CD4-positive, alpha-beta T cell (primary cell): ENCODE results near the gene GRM4. TPM values are rescaled to one million over a fixed set of nuclear protein-coding genes. Genes with fewer than 3 reads are reported as not detected.

Experiments used
- ATAC-seq: fragments of 200-7000 bp; cut with Tn5 transposase; one replicate; pipeline ENCODE4 v1.10.0; 2022; ENCODE audit warnings: mild to moderate bottlenecking; ENCODE audit not compliant: poor library complexity
- CTCF ChIA-PET: fragments of 350-600 bp; sonication (Branson Sonifier 250); formaldehyde crosslinking; loops from one replicate; lab custom pipeline; 2021; ENCODE audit warnings: antibody characterized with exemption, inconsistent platforms; lab: Charles Lee
- POLR2A ChIA-PET: fragments of 350-600 bp; sonication (Branson Sonifier 250); formaldehyde crosslinking; loops from one replicate; lab custom pipeline; 2021; ENCODE audit warnings: antibody characterized with exemption, inconsistent platforms; lab: Charles Lee
- DNase-seq, 14 experiments: peaks; one replicate each; pipeline ENCODE4 v3.0.0-alpha.2; 2013 to 2020; ENCODE audit warnings: mixed read lengths in 2 of 14
- H3K27ac ChIP-seq, 2 donors: one replicate each; pipeline versions ENCODE4 v1.5.1 to v1.7.0; 2013; ENCODE audit warnings: low read length in 2 of 2, low read depth in 1 of 2, mild to moderate bottlenecking in 1 of 2
- H3K27me3 ChIP-seq, 2 experiments: 1 replicate in 1 of 2; 2 replicates in 1 of 2; pipeline versions ENCODE4 v1.6.1 to v1.7.0; 2013; ENCODE audit warnings: low read length in 2 of 2, control low read depth in 1 of 2, mild to moderate bottlenecking in 1 of 2, moderate library complexity in 1 of 2; ENCODE audit not compliant: insufficient read depth in 2 of 2, control insufficient read depth in 1 of 2
- H3K36me3 ChIP-seq: one replicate; pipeline ENCODE4 v1.6.1; 2013; ENCODE audit warnings: low read length, control low read depth; ENCODE audit not compliant: insufficient read depth
- H3K4me1 ChIP-seq: one replicate; pipeline ENCODE4 v1.6.1; 2013; ENCODE audit warnings: low read length, control low read depth; ENCODE audit not compliant: insufficient read depth
- H3K4me3 ChIP-seq: one replicate; pipeline ENCODE4 v1.5.1; 2013; ENCODE audit warnings: mild to moderate bottlenecking, low read length, moderate library complexity
- H3K9me3 ChIP-seq, 2 experiments: 1 replicate in 1 of 2; 2 replicates in 1 of 2; pipeline versions ENCODE4 v1.6.1 to v1.7.0; 2013; ENCODE audit warnings: low read length in 2 of 2, mild to moderate bottlenecking in 2 of 2, control low read depth in 1 of 2, moderate library complexity in 1 of 2; ENCODE audit not compliant: control insufficient read depth in 1 of 2, insufficient read depth in 1 of 2
- H3K27ac Mint-ChIP-seq: one replicate; pipeline ENCODE4 v1.8.0; 2020; ENCODE audit warnings: mixed read lengths
- H3K27me3 Mint-ChIP-seq: one replicate; pipeline ENCODE4 v1.8.0; 2021; ENCODE audit warnings: mixed read lengths
- H3K36me3 Mint-ChIP-seq: one replicate; pipeline ENCODE4 v1.8.0; 2021; ENCODE audit warnings: low read depth, mixed read lengths
- H3K4me1 Mint-ChIP-seq: one replicate; pipeline ENCODE4 v1.8.0; 2021; ENCODE audit warnings: low read depth, mixed read lengths
- H3K4me3 Mint-ChIP-seq: one replicate; pipeline ENCODE4 v1.8.0; 2020; ENCODE audit warnings: mild to moderate bottlenecking, mixed read lengths
- H3K9me3 Mint-ChIP-seq: one replicate; pipeline ENCODE4 v1.8.0; 2020; ENCODE audit warnings: mixed read lengths
- intact Hi-C, 2 experiments: fragments of 100-400 bp; cut with DNase I in 1 of 2; cut with micrococcal nuclease in 1 of 2; formaldehyde crosslinking; loops; one replicate each; pipeline versions ENCODE4 v1.15.1 to v1.9.0; 2023 to 2025; cut with DNase I, micrococcal nuclease
- total RNA-seq, 174 experiments: library from RNA in 2 of 174; stranded (reverse) in 2 of 174; gene quantifications; one replicate each; pipeline ENCODE4 v1.2.3 and lab custom pipeline; 2021 to 2026
- TF ChIP-seq, protein P1 (sequence below): fragments of 200-600 bp; IDR thresholded peaks from one replicate; pipeline ENCODE4 v1.8.0; 2022; ENCODE audit warnings: antibody characterized with exemption, mild to moderate bottlenecking

GRM4 gene
- total RNA-seq, 2 experiments from 2014 or later: 0.08 TPM; not detected in 1

DNA sequence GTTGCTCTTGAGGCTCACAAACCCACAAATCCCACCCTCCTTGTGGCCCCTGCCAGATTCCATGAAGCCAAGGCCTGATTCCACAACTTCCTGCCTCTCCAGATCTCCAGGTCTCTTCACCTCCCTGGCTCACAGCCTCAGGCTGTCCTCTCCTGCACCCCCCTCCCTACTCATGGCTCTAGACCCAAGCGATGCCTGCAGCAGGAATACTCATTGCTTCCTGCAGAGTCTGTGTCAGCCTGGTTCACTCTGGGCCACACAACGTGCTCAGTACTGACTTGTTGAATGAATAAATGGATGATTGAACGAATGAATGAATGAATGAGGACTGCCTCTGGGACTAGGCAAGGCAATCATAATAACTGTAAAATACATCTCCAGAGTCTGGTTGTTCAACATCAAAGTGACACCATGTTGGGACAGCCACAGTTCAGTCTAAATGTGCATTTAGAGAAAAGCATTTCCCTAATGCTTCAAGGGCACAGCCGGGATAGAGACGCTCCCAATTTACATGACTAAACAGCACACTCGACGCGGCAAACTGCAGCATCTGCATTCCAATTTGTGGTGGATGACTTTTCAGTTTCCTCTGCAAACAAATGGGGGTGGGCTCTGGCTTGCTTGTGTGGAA, 139.9 kb downstream of the GRM4 start:
- no peaks in the 10 kb centered on the region for H3K36me3 ChIP-seq
- TF ChIP-seq, protein P1, sequence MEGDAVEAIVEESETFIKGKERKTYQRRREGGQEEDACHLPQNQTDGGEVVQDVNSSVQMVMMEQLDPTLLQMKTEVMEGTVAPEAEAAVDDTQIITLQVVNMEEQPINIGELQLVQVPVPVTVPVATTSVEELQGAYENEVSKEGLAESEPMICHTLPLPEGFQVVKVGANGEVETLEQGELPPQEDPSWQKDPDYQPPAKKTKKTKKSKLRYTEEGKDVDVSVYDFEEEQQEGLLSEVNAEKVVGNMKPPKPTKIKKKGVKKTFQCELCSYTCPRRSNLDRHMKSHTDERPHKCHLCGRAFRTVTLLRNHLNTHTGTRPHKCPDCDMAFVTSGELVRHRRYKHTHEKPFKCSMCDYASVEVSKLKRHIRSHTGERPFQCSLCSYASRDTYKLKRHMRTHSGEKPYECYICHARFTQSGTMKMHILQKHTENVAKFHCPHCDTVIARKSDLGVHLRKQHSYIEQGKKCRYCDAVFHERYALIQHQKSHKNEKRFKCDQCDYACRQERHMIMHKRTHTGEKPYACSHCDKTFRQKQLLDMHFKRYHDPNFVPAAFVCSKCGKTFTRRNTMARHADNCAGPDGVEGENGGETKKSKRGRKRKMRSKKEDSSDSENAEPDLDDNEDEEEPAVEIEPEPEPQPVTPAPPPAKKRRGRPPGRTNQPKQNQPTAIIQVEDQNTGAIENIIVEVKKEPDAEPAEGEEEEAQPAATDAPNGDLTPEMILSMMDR: no peak
- no peaks in the 10 kb centered on the region for H3K9me3 ChIP-seq
- Mint-ChIP-seq H3K36me3 (no peaks in the 10 kb centered on the region), H3K4me3 (no peak overlapping the region), H3K27me3 (peaks cover 8% of the 10 kb centered on the region), H3K27ac (no peak overlapping the region), H3K9me3 (no peaks in the 10 kb centered on the region), H3K4me1 (no peaks in the 10 kb centered on the region)
- DNase-seq (no peak), ATAC-seq (no peak)
- intact Hi-C loops: no loop called here
- H3K27me3 ChIP-seq: no peaks in the 10 kb centered on the region
- H3K27ac ChIP-seq: no peak overlapping the region
- H3K4me3 ChIP-seq: no peak overlapping the region
- ChIA-PET CTCF (no interaction called here), POLR2A (no interaction called here)
- H3K4me1 ChIP-seq: no peaks in the 10 kb centered on the region

DNA sequence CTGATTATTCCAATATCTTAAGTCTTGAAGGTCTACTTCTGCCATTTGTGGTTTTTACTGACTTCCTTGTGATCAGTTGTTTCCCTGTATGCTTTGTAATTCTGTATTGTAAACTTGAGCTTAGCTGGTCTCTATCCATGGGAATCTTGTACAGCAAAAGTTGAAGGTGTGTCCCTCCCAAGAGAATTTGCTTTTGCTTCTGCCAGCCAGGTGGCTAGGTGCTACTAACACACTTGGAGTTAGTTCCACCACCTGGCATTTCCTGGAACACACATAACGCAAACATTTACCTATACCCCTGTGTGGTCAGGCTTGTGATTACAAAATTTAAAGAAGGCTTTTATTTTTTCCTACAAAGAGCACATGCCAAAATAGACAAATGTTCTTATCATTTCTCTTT, 141.2 kb downstream of the GRM4 start:
- Histone ChIP-seq H3K27me3 (no peaks in the 10 kb centered on the region), H3K9me3 (no peaks in the 10 kb centered on the region), H3K4me1 (no peaks in the 10 kb centered on the region), H3K36me3 (no peaks in the 10 kb centered on the region), H3K27ac (no peak overlapping the region), H3K4me3 (no peak overlapping the region)
- Mint-ChIP-seq H3K9me3 (no peaks in the 10 kb centered on the region), H3K4me1 (no peaks in the 10 kb centered on the region), H3K27me3 (peaks cover 8% of the 10 kb centered on the region), H3K4me3 (no peak overlapping the region), H3K36me3 (no peaks in the 10 kb centered on the region), H3K27ac (no peak overlapping the region)
- TF ChIP-seq, protein P1: no peak
- ChIA-PET POLR2A (no interaction called here), CTCF (no interaction called here)
- ATAC-seq (no peak), DNase-seq (no peak)
- intact Hi-C loops: no loop called here

DNA sequence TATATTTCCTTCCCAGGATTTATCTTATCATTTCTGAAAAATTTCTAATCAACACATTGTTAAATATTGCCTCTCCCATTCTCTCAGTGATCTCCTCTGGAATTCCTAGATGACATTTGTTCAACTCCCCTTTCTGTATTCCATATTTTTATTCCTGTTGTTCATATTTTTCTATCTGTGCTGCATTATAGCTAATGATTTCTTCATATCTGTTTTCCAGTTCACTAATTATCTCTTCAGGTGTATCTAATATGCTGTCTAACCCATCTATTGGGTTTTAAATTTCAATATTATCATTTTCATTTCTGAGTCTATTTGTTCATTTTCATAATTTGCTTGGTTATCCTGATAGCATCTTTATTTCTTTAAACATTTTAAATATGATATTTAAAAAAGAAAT, 141.9 kb downstream of the GRM4 start:
- ATAC-seq: no peak
- no peak overlapping the region for H3K27ac Mint-ChIP-seq
- Histone ChIP-seq H3K9me3 (no peaks in the 10 kb centered on the region), H3K27ac (no peak overlapping the region), H3K4me3 (no peak overlapping the region), H3K27me3 (no peaks in the 10 kb centered on the region), H3K36me3 (no peaks in the 10 kb centered on the region), H3K4me1 (no peaks in the 10 kb centered on the region)
- H3K4me1 Mint-ChIP-seq: no peaks in the 10 kb centered on the region
- no peak for DNase-seq
- H3K9me3 Mint-ChIP-seq: no peaks in the 10 kb centered on the region
- H3K36me3 Mint-ChIP-seq: no peaks in the 10 kb centered on the region
- peaks cover 8% of the 10 kb centered on the region for H3K27me3 Mint-ChIP-seq
- intact Hi-C loops: no loop called here
- no peak overlapping the region for H3K4me3 Mint-ChIP-seq
- POLR2A ChIA-PET: no interaction called here
- CTCF ChIA-PET: no interaction called here
- TF ChIP-seq, protein P1: no peak
